Common myeloid progenitor, CD34-positive (primary cell): ENCODE measurements around the gene LRRC42.

Source experiments
- CTCF ChIA-PET: fragments of 350-600 bp; sonication (Branson Sonifier 250); formaldehyde crosslinking; loops from one replicate; lab custom pipeline; 2021; ENCODE audit warnings: antibody characterized with exemption; lab: Charles Lee
- POLR2A ChIA-PET: fragments of 350-600 bp; sonication (Branson Sonifier 250); formaldehyde crosslinking; loops from one replicate; lab custom pipeline; 2021; ENCODE audit warnings: antibody characterized with exemption; lab: Charles Lee
- DNase-seq, 3 donors: peaks; one replicate each; pipeline versions ENCODE4 v3.0.0 to v3.0.0-alpha.2; 2013
- H3K27ac ChIP-seq, 2 experiments: 1 replicate in 1 of 2; 2 replicates in 1 of 2; pipeline ENCODE4 v1.7.0; 2013; ENCODE audit warnings: inconsistent platforms in 2 of 2, low read length in 2 of 2, mild to moderate bottlenecking in 2 of 2, low read depth in 1 of 2, moderate library complexity in 1 of 2; ENCODE audit not compliant: severe bottlenecking in 2 of 2, insufficient read depth in 1 of 2, poor library complexity in 1 of 2
- H3K27me3 ChIP-seq, 5 experiments: replicated peaks in 2 of 5; 1 replicate in 3 of 5; 2 replicates in 2 of 5; pipeline versions ENCODE4 v1.6.1 to v1.7.0; 2013; ENCODE audit warnings: low read length in 4 of 5, mild to moderate bottlenecking in 2 of 5, moderate library complexity in 2 of 5, inconsistent platforms in 1 of 5; ENCODE audit not compliant: insufficient read depth in 5 of 5, control insufficient read depth in 4 of 5
- H3K36me3 ChIP-seq, 4 experiments: 1 replicate in 2 of 4; 2 replicates in 2 of 4; pipeline versions ENCODE4 v1.6.1 to v1.7.0; 2013; ENCODE audit warnings: low read length in 3 of 4, control low read depth in 1 of 4, mild to moderate bottlenecking in 1 of 4; ENCODE audit not compliant: control insufficient read depth in 4 of 4, insufficient read depth in 4 of 4
- H3K4me1 ChIP-seq, 4 experiments: 1 replicate in 3 of 4; 2 replicates in 1 of 4; pipeline versions ENCODE4 v1.6.1 to v1.7.1; 2013; ENCODE audit warnings: low read length in 3 of 4, mild to moderate bottlenecking in 3 of 4, control low read depth in 1 of 4, inconsistent platforms in 1 of 4, moderate library complexity in 1 of 4; ENCODE audit not compliant: control insufficient read depth in 4 of 4, insufficient read depth in 4 of 4; ENCODE audit errors: control extremely low read depth in 1 of 4
- H3K4me3 ChIP-seq, 7 experiments: 1 replicate in 4 of 7; 2 replicates in 3 of 7; pipeline versions ENCODE4 v1.5.1 to v1.7.0; 2013; ENCODE audit warnings: mild to moderate bottlenecking in 7 of 7, low read length in 6 of 7, moderate library complexity in 6 of 7, inconsistent platforms in 2 of 7, low read depth in 2 of 7, control low read depth in 1 of 7; ENCODE audit not compliant: insufficient read depth in 4 of 7, control insufficient read depth in 1 of 7; ENCODE audit errors: extremely low read depth in 1 of 7
- H3K9me3 ChIP-seq, 5 experiments: 1 replicate in 4 of 5; 2 replicates in 1 of 5; pipeline versions ENCODE4 v1.6.1 to v1.7.1; 2013; ENCODE audit warnings: low read length in 4 of 5, mild to moderate bottlenecking in 2 of 5, inconsistent platforms in 1 of 5, low read depth in 1 of 5, moderate library complexity in 1 of 5; ENCODE audit not compliant: control insufficient read depth in 4 of 5, insufficient read depth in 2 of 5; ENCODE audit errors: control extremely low read depth in 1 of 5
- WGBS: methylation state at CpG from one replicate; pipeline ENCODE4 v1.1.5; 2013; ENCODE audit not compliant: insufficient coverage; 5-methylcytosine and 5-hydroxymethylcytosine counted together

LRRC42 gene

GRCh38 chr1:53947172-53947907, 1.2 kb downstream of the LRRC42 start:
- POLR2A ChIA-PET: no interaction called here
- CTCF ChIA-PET: interaction anchor here (0.8 to 8.2 kb wide), 14 partner anchors 9 to 121 kb away, joined by 3 to 147 read pairs (median 4); partner anchors contain the start of gene DIO1
- WGBS: 71% methylated on average over 4 of the region's 6 CpGs
- peaks cover 0 to 27% (median 7%) of the 10 kb centered on the region in 4 experiments for H3K36me3 ChIP-seq
- DNase-seq: no peak
- no peaks in the 10 kb centered on the region for H3K27me3 ChIP-seq
- peaks cover 1 to 27% (median 20%) of the 10 kb centered on the region in 4 experiments for H3K4me1 ChIP-seq
- peak overlapping the region in 5 of 7 experiments; percentile 3 to 94 (median 75) for H3K4me3 ChIP-seq
- peak overlapping the region in 1 of 2 experiments; percentile 78 for H3K27ac ChIP-seq
- H3K9me3 ChIP-seq: no peaks in the 10 kb centered on the region

- Histone ChIP-seq H3K27ac (no peak overlapping the region), H3K36me3 (peaks cover 0 to 24% (median 10%) of the 10 kb centered on the region in 4 experiments), H3K4me3 (no peak overlapping the region), H3K27me3 (no peaks in the 10 kb centered on the region), H3K9me3 (no peaks in the 10 kb centered on the region), H3K4me1 (peaks cover 1 to 26% (median 20%) of the 10 kb centered on the region in 4 experiments)
- 100% methylated on average over 1 of the region's 5 CpGs for WGBS
- CTCF ChIA-PET: interaction anchor here (0.8 to 8.2 kb wide), 16 partner anchors 8 to 122 kb away, joined by 3 to 147 read pairs (median 4); partner anchors contain the start of gene DIO1
- POLR2A ChIA-PET: no interaction called here
- DNase-seq: no peak
Measured at GRCh38 chr1:53948291-53948690, 2.1 kb downstream of the LRRC42 start.

- Histone ChIP-seq H3K4me3 (no peak overlapping the region), H3K27me3 (no peaks in the 10 kb centered on the region), H3K4me1 (peaks cover 1 to 18% (median 16%) of the 10 kb centered on the region in 4 experiments), H3K27ac (no peak overlapping the region), H3K9me3 (no peaks in the 10 kb centered on the region), H3K36me3 (peaks cover 0 to 25% (median 13%) of the 10 kb centered on the region in 4 experiments)
- CTCF ChIA-PET: interaction anchor here (0.7 to 8.2 kb wide), 18 partner anchors 10 to 168 kb away, joined by 3 to 147 read pairs (median 5); no protein-coding TSS in a partner anchor
- DNase-seq: peak; percentile 58 to 80 (median 75)
- POLR2A ChIA-PET: no interaction called here
- 100% methylated on average over 2 of the region's 4 CpGs for WGBS
Measured at GRCh38 chr1:53949023-53949990, 3.2 kb downstream of the LRRC42 start.

GRCh38 chr1:53951697-53952096, 5.5 kb downstream of the LRRC42 start:
- Histone ChIP-seq H3K4me1 (peaks cover 4 to 10% (median 7%) of the 10 kb centered on the region in 4 experiments), H3K4me3 (no peak overlapping the region), H3K27me3 (no peaks in the 10 kb centered on the region), H3K36me3 (peaks cover 2 to 32% (median 13%) of the 10 kb centered on the region in 4 experiments), H3K9me3 (no peaks in the 10 kb centered on the region), H3K27ac (no peak overlapping the region)
- CTCF ChIA-PET: interaction anchor here (1.0 to 8.2 kb wide), 6 partner anchors 12 to 92 kb away, joined by 3 to 147 read pairs (median 44); no protein-coding TSS in a partner anchor
- POLR2A ChIA-PET: no interaction called here
- 96% methylated on average over 5 of the region's 5 CpGs for WGBS
- DNase-seq: no peak

GRCh38 chr1:53954128-53954527, 8.0 kb downstream of the LRRC42 start:
- no peaks in the 10 kb centered on the region for H3K9me3 ChIP-seq
- no peak for DNase-seq
- H3K27me3 ChIP-seq: no peaks in the 10 kb centered on the region
- H3K4me3 ChIP-seq: no peak overlapping the region
- POLR2A ChIA-PET: no interaction called here
- peaks cover 5 to 47% (median 16%) of the 10 kb centered on the region in 4 experiments for H3K36me3 ChIP-seq
- peaks cover 0 to 8% (median 0%) of the 10 kb centered on the region in 4 experiments for H3K4me1 ChIP-seq
- CTCF ChIA-PET: interaction anchor here (0.6 to 8.2 kb wide), 5 partner anchors 36 to 128 kb away, joined by 3 to 147 read pairs (median 84); no protein-coding TSS in a partner anchor
- no peak overlapping the region for H3K27ac ChIP-seq
- WGBS: no CpG with 5 or more reads among the region's 2 CpGs

- Histone ChIP-seq H3K27ac (peak overlapping the region in 1 of 2 experiments; percentile 23), H3K36me3 (peaks cover 5 to 53% (median 22%) of the 10 kb centered on the region in 4 experiments), H3K4me1 (peaks cover 0 to 8% (median 0%) of the 10 kb centered on the region in 4 experiments), H3K4me3 (no peak overlapping the region), H3K9me3 (no peaks in the 10 kb centered on the region), H3K27me3 (no peaks in the 10 kb centered on the region)
- ChIA-PET POLR2A (no interaction called here), CTCF (interaction anchor here (0.5 to 1.7 kb wide), 8 partner anchors 9 to 254 kb away, joined by 3 to 5 read pairs (median 4); no protein-coding TSS in a partner anchor)
- WGBS: 100% methylated on average over 2 of the region's 3 CpGs
- DNase-seq: no peak
Measured at GRCh38 chr1:53956308-53957168, 10.4 kb downstream of the LRRC42 start.
